ENCODE results near the gene CAMSAP2.

CAMSAP2 gene

GRCh38 chr1:200720199-200720598 is 18.5 kb upstream of the CAMSAP2 start:
- no peaks in the 10 kb centered on the region for H3K79me2 ChIP-seq (ENCODE audit: insufficient read depth, low read length)
- H3K4me2 ChIP-seq (ENCODE audit: low read length), result no peak overlapping the region
- no peak overlapping the region for H3K27ac ChIP-seq (ENCODE audit: low read depth, low read length, poor library complexity, severe bottlenecking)
- H3K9me2 ChIP-seq (ENCODE audit: low read depth, low read length), result no peaks in the 10 kb centered on the region
- H3K9ac ChIP-seq (ENCODE audit: low read length), result no peak overlapping the region
- H3K27me3 ChIP-seq (ENCODE audit: insufficient read depth, low read length), result no peaks in the 10 kb centered on the region
- H3K4me3 ChIP-seq (ENCODE audit: low read depth, low read length, poor library complexity, severe bottlenecking), result no peak overlapping the region
- H4K20me1 ChIP-seq (ENCODE audit: insufficient read depth, low read length), result no peaks in the 10 kb centered on the region
- no peaks in the 10 kb centered on the region for H3K36me3 ChIP-seq (ENCODE audit: insufficient read depth, low read length)
- no peaks in the 10 kb centered on the region for H3K9me3 ChIP-seq (ENCODE audit: low read length)
- TF ChIP-seq CTCF (IDR thresholded peaks at IDR 0.05; ENCODE audit: low read length), result no peak
- TF ChIP-seq EZH2 (IDR thresholded peaks at IDR 0.05; ENCODE audit: borderline replicate concordance, low read length), result no peak
- H3F3A ChIP-seq (ENCODE audit: insufficient read depth, low read length), result no peaks in the 10 kb centered on the region
- no peaks in the 10 kb centered on the region for H3K4me1 ChIP-seq (ENCODE audit: insufficient read depth, low read length, severe bottlenecking)
- H2AFZ ChIP-seq (ENCODE audit: low read length), result no peak overlapping the region

GRCh38 chr1:200724064-200724463 is 14.6 kb upstream of the CAMSAP2 start:
- no peaks in the 10 kb centered on the region for H3K4me1 ChIP-seq (ENCODE audit: insufficient read depth, low read length, severe bottlenecking)
- no peak overlapping the region for H3K9ac ChIP-seq (ENCODE audit: low read length)
- no peak overlapping the region for H3K4me2 ChIP-seq (ENCODE audit: low read length)
- H3F3A ChIP-seq (ENCODE audit: insufficient read depth, low read length), result no peaks in the 10 kb centered on the region
- no peak overlapping the region for H2AFZ ChIP-seq (ENCODE audit: low read length)
- no peak overlapping the region for H3K27ac ChIP-seq (ENCODE audit: low read depth, low read length, poor library complexity, severe bottlenecking)
- no peaks in the 10 kb centered on the region for H3K9me2 ChIP-seq (ENCODE audit: low read depth, low read length)
- no peak overlapping the region for H3K4me3 ChIP-seq (ENCODE audit: low read depth, low read length, poor library complexity, severe bottlenecking)
- H3K9me3 ChIP-seq (ENCODE audit: low read length), result no peaks in the 10 kb centered on the region
- H3K79me2 ChIP-seq (ENCODE audit: insufficient read depth, low read length), result no peaks in the 10 kb centered on the region
- H3K27me3 ChIP-seq (ENCODE audit: insufficient read depth, low read length), result no peaks in the 10 kb centered on the region
- no peaks in the 10 kb centered on the region for H4K20me1 ChIP-seq (ENCODE audit: insufficient read depth, low read length)
- TF ChIP-seq EZH2 (IDR thresholded peaks at IDR 0.05; ENCODE audit: borderline replicate concordance, low read length) (no peak), CTCF (IDR thresholded peaks at IDR 0.05; ENCODE audit: low read length) (no peak)
- no peaks in the 10 kb centered on the region for H3K36me3 ChIP-seq (ENCODE audit: insufficient read depth, low read length)

GRCh38 chr1:200727257-200727656 is 11.4 kb upstream of the CAMSAP2 start:
- H3F3A ChIP-seq (ENCODE audit: insufficient read depth, low read length), result no peaks in the 10 kb centered on the region
- no peaks in the 10 kb centered on the region for H3K27me3 ChIP-seq (ENCODE audit: insufficient read depth, low read length)
- no peak overlapping the region for H3K4me3 ChIP-seq (ENCODE audit: low read depth, low read length, poor library complexity, severe bottlenecking)
- TF ChIP-seq EZH2 (IDR thresholded peaks at IDR 0.05; ENCODE audit: borderline replicate concordance, low read length) (no peak), CTCF (IDR thresholded peaks at IDR 0.05; ENCODE audit: low read length) (no peak)
- no peak overlapping the region for H3K27ac ChIP-seq (ENCODE audit: low read depth, low read length, poor library complexity, severe bottlenecking)
- H2AFZ ChIP-seq (ENCODE audit: low read length), result no peak overlapping the region
- no peaks in the 10 kb centered on the region for H3K4me1 ChIP-seq (ENCODE audit: insufficient read depth, low read length, severe bottlenecking)
- H3K79me2 ChIP-seq (ENCODE audit: insufficient read depth, low read length), result no peaks in the 10 kb centered on the region
- H3K36me3 ChIP-seq (ENCODE audit: insufficient read depth, low read length), result no peaks in the 10 kb centered on the region
- no peak overlapping the region for H3K4me2 ChIP-seq (ENCODE audit: low read length)
- no peaks in the 10 kb centered on the region for H3K9me3 ChIP-seq (ENCODE audit: low read length)
- H4K20me1 ChIP-seq (ENCODE audit: insufficient read depth, low read length), result no peaks in the 10 kb centered on the region
- H3K9me2 ChIP-seq (ENCODE audit: low read depth, low read length), result no peaks in the 10 kb centered on the region
- no peak overlapping the region for H3K9ac ChIP-seq (ENCODE audit: low read length)
